NCI-H1930 (cell line): ENCODE data around the gene CST9L.

Experiments used
- DNase-seq, 2 experiments: peaks; one replicate each; lab custom pipeline; 2025; lab: John Stamatoyannopoulos, UW

The CST9L gene

GRCh38 chr20:23546435-23547144 lies 21.7 kb downstream of the CST9L start:
- DNase-seq = no peak

GRCh38 chr20:23544133-23544532 lies 24.2 kb downstream of the CST9L start:
- DNase-seq = no peak

- no peak for DNase-seq
These were observed 25.5 kb downstream of the CST9L start for GRCh38 chr20:23542801-23543200.

- DNase-seq = no peak
These were observed 26.5 kb downstream of the CST9L start for GRCh38 chr20:23541776-23542175.

- DNase-seq = no peak
These were observed 27.0 kb downstream of the CST9L start for GRCh38 chr20:23541330-23541729.

- DNase-seq = no peak
These were observed 27.7 kb downstream of the CST9L start for GRCh38 chr20:23540624-23541023.

GRCh38 chr20:23537030-23537429 lies 31.3 kb downstream of the CST9L start:
- no peak for DNase-seq

- DNase-seq = no peak
These were observed 31.8 kb downstream of the CST9L start for GRCh38 chr20:23536328-23536974.

GRCh38 chr20:23534801-23535593 lies 33.3 kb downstream of the CST9L start:
- DNase-seq = no peak

GRCh38 chr20:23533161-23533560 lies 35.1 kb downstream of the CST9L start:
- no peak for DNase-seq

- no peak for DNase-seq
These were observed 35.8 kb downstream of the CST9L start for GRCh38 chr20:23532533-23532932.

GRCh38 chr20:23530937-23531567 lies 37.2 kb downstream of the CST9L start:
- no peak for DNase-seq

GRCh38 chr20:23528867-23529431 lies 39.3 kb downstream of the CST9L start:
- no peak for DNase-seq

- no peak for DNase-seq
These were observed 41.4 kb downstream of the CST9L start for GRCh38 chr20:23526850-23527249.

GRCh38 chr20:23524146-23524545 lies 44.1 kb downstream of the CST9L start:
- no peak for DNase-seq

- DNase-seq = no peak
These were observed 48.1 kb downstream of the CST9L start for GRCh38 chr20:23520185-23520584.

- DNase-seq = no peak
These were observed 48.7 kb downstream of the CST9L start for GRCh38 chr20:23519556-23519955.

- no peak for DNase-seq
These were observed 50.6 kb downstream of the CST9L start for GRCh38 chr20:23517719-23518118.

- no peak for DNase-seq
These were observed 52.9 kb downstream of the CST9L start for GRCh38 chr20:23515250-23515939.

GRCh38 chr20:23514848-23515247 lies 53.4 kb downstream of the CST9L start:
- no peak for DNase-seq
